GM18951 (cell line): ENCODE measurements around the gene HECTD4.
"Not testable (repeated sequence)": the region's sequence is repeated elsewhere in the genome, so short reads cannot be mapped to it uniquely, and the experiment has no call there.

Source experiments
- POLR2A ChIP-seq: IDR thresholded peaks from 4 replicates; pipeline ENCODE4 v1.6.1; 2011; ENCODE audit warnings: mild to moderate bottlenecking; ENCODE audit not compliant: insufficient read length, insufficient read depth; ENCODE audit errors: extremely low read depth
- in situ Hi-C: fragments of 300-500 bp; cut with MboI; formaldehyde crosslinking; loops from one replicate; pipeline ENCODE4 v1.12.0; 2022; ENCODE audit warnings: low sequenced_read_pairs, mixed read lengths, inconsistent platforms; ENCODE audit not compliant: unreplicated experiment

HECTD4 gene

GRCh38 chr12:112270673-112271072 is 111.6 kb downstream of the HECTD4 start:
- in situ Hi-C loops, result no loop called here
- TF ChIP-seq POLR2A, result no peak

- in situ Hi-C loops, result no loop called here
Measured at GRCh38 chr12:112266473-112266872, 115.8 kb downstream of the HECTD4 start.

GRCh38 chr12:112261559-112261958 is 120.7 kb downstream of the HECTD4 start:
- no peak for TF ChIP-seq POLR2A
- in situ Hi-C loops, result no loop called here

More at GRCh38 chr12:112266473-112266872, 115.8 kb downstream of the HECTD4 start:
- TF ChIP-seq POLR2A, result no peak

- no peak for TF ChIP-seq POLR2A
- in situ Hi-C loops, result no loop called here
Measured at GRCh38 chr12:112258926-112259325, 123.3 kb downstream of the HECTD4 start.

- in situ Hi-C loops, result no loop called here
- TF ChIP-seq POLR2A, result no peak
Measured at GRCh38 chr12:112256780-112257179, 125.5 kb downstream of the HECTD4 start.

- in situ Hi-C loops, result no loop called here
- no peak for TF ChIP-seq POLR2A
Measured at GRCh38 chr12:112252184-112252583, 130.0 kb downstream of the HECTD4 start.

GRCh38 chr12:112244902-112245301 is 137.3 kb downstream of the HECTD4 start:
- in situ Hi-C loops, result not testable (repeated sequence)

GRCh38 chr12:112243255-112244110 is 138.7 kb downstream of the HECTD4 start:
- no peak for TF ChIP-seq POLR2A

GRCh38 chr12:112241176-112241575 is 141.1 kb downstream of the HECTD4 start:
- in situ Hi-C loops, result no loop called here
- TF ChIP-seq POLR2A, result no peak

More at GRCh38 chr12:112243255-112244110, 138.7 kb downstream of the HECTD4 start:
- in situ Hi-C loops, result no loop called here

GRCh38 chr12:112239881-112240280 is 142.3 kb downstream of the HECTD4 start:
- no peak for TF ChIP-seq POLR2A
- in situ Hi-C loops, result no loop called here

GRCh38 chr12:112239020-112239419 is 143.2 kb downstream of the HECTD4 start:
- TF ChIP-seq POLR2A, result no peak
- in situ Hi-C loops, result no loop called here

- no peak for TF ChIP-seq POLR2A
- in situ Hi-C loops, result no loop called here
Measured at GRCh38 chr12:112238441-112238840, 143.8 kb downstream of the HECTD4 start.

- in situ Hi-C loops, result no loop called here
- no peak for TF ChIP-seq POLR2A
Measured at GRCh38 chr12:112236786-112237185, 145.4 kb downstream of the HECTD4 start.

GRCh38 chr12:112236386-112236785 is 145.8 kb downstream of the HECTD4 start:
- in situ Hi-C loops, result no loop called here

More at GRCh38 chr12:112236386-112236785, 145.8 kb downstream of the HECTD4 start:
- no peak for TF ChIP-seq POLR2A
